Measurements from ENCODE around the gene AGPAT2.

The AGPAT2 gene

GRCh38 chr9:136656795-136657611 is 30.3 kb downstream of the AGPAT2 start:
- H4K20me1 ChIP-seq: peaks cover 0 to 11% (median 0%) of the 10 kb centered on the region in 11 experiments; a peak in 2 of 22 replicates
- H3K9ac ChIP-seq: peak overlapping the region; percentile 44 to 78 (median 53); a peak in 19 of 22 replicates
- peaks cover 65 to 100% (median 98%) of the 10 kb centered on the region in 10 experiments for H3K4me1 ChIP-seq
- no peaks in the 10 kb centered on the region for H3K9me3 ChIP-seq (replicated peaks in 1 of 11)
- peak overlapping the region in 8 of 10 experiments; percentile 7 to 66 (median 28); a peak in 7 of 20 replicates for H3K4me3 ChIP-seq
- H3K27ac ChIP-seq: peak overlapping the region in 10 of 11 experiments; percentile 35 to 77 (median 66); a peak in 18 of 22 replicates
- TF ChIP-seq Cebpa-rat (IDR thresholded peaks at IDR 0.05): no peak
- H3K27me3 ChIP-seq: peaks cover 0 to 61% (median 22%) of the 10 kb centered on the region in 11 experiments; a peak in 19 of 22 replicates
- H3K4me2 ChIP-seq: peak overlapping the region; percentile 85 to 100 (median 98)
- no peaks in the 10 kb centered on the region for H3K36me3 ChIP-seq

GRCh38 chr9:136656183-136656738 is 31.0 kb downstream of the AGPAT2 start:
- Histone ChIP-seq H3K9me3 (replicated peaks in 1 of 11) (no peaks in the 10 kb centered on the region), H3K4me2 (peak overlapping the region; percentile 85 to 100 (median 98)), H3K27me3 (peaks cover 0 to 56% (median 22%) of the 10 kb centered on the region in 11 experiments; a peak in 19 of 22 replicates), H3K36me3 (no peaks in the 10 kb centered on the region), H3K4me3 (peak overlapping the region in 9 of 10 experiments; percentile 7 to 61 (median 28); a peak in 13 of 20 replicates), H3K27ac (peak overlapping the region; percentile 35 to 77 (median 64); a peak in 20 of 22 replicates), H4K20me1 (peaks cover 0 to 7% (median 0%) of the 10 kb centered on the region in 11 experiments; a peak in 2 of 22 replicates), H3K9ac (peak overlapping the region; percentile 46 to 78 (median 62); a peak in 19 of 22 replicates), H3K4me1 (peaks cover 73 to 100% (median 100%) of the 10 kb centered on the region in 10 experiments)
- TF ChIP-seq Cebpa-rat (IDR thresholded peaks at IDR 0.05): no peak

GRCh38 chr9:136655536-136656182 is 31.6 kb downstream of the AGPAT2 start:
- Histone ChIP-seq H4K20me1 (0 out of 22 replicates have a peak, but pooled peaks cover 0 to under 1% (median 0%) of the 10 kb centered on the region in 11 experiments), H3K9ac (peak overlapping the region; percentile 46 to 78 (median 62); a peak in 20 of 22 replicates), H3K36me3 (no peaks in the 10 kb centered on the region), H3K27ac (peak overlapping the region; percentile 35 to 77 (median 64); a peak in 20 of 22 replicates), H3K4me3 (peak overlapping the region in 9 of 10 experiments; percentile 7 to 61 (median 28); a peak in 13 of 20 replicates), H3K27me3 (peaks cover 0 to 50% (median 21%) of the 10 kb centered on the region in 11 experiments; a peak in 19 of 22 replicates), H3K4me2 (peak overlapping the region; percentile 85 to 100 (median 98)), H3K9me3 (replicated peaks in 1 of 11) (no peaks in the 10 kb centered on the region), H3K4me1 (peaks cover 79 to 100% (median 100%) of the 10 kb centered on the region in 10 experiments)
- no peak for TF ChIP-seq Cebpa-rat (IDR thresholded peaks at IDR 0.05)

- no peak for TF ChIP-seq Cebpa-rat (IDR thresholded peaks at IDR 0.05)
- Histone ChIP-seq H3K9ac (peak overlapping the region in 10 of 11 experiments; percentile 46 to 78 (median 63); a peak in 16 of 22 replicates), H3K9me3 (replicated peaks in 1 of 11) (no peaks in the 10 kb centered on the region), H3K27ac (peak overlapping the region in 9 of 11 experiments; percentile 57 to 77 (median 67); a peak in 18 of 22 replicates), H3K4me1 (peaks cover 84 to 100% (median 100%) of the 10 kb centered on the region in 10 experiments), H3K27me3 (peaks cover 0 to 44% (median 18%) of the 10 kb centered on the region in 11 experiments; a peak in 19 of 22 replicates), H3K4me3 (peak overlapping the region in 8 of 10 experiments; percentile 25 to 61 (median 29); a peak in 11 of 20 replicates), H4K20me1 (no peaks in the 10 kb centered on the region), H3K4me2 (peak overlapping the region; percentile 85 to 100 (median 98)), H3K36me3 (no peaks in the 10 kb centered on the region)
These were observed 32.3 kb downstream of the AGPAT2 start for GRCh38 chr9:136654820-136655535.

GRCh38 chr9:136653323-136654079 is 33.8 kb downstream of the AGPAT2 start:
- no peaks in the 10 kb centered on the region for H4K20me1 ChIP-seq
- H3K4me2 ChIP-seq: peak overlapping the region; percentile 68 to 100 (median 98)
- peak overlapping the region in 6 of 11 experiments; percentile 17 to 42 (median 37); a peak in 10 of 22 replicates for H3K9ac ChIP-seq
- no peak overlapping the region for H3K4me3 ChIP-seq
- no peak for TF ChIP-seq Cebpa-rat (IDR thresholded peaks at IDR 0.05)
- no peaks in the 10 kb centered on the region for H3K9me3 ChIP-seq (replicated peaks in 1 of 11)
- peaks cover 0 to 29% (median 6%) of the 10 kb centered on the region in 11 experiments; a peak in 16 of 22 replicates for H3K27me3 ChIP-seq
- H3K27ac ChIP-seq: peak overlapping the region in 6 of 11 experiments; percentile 32 to 74 (median 44); a peak in 9 of 22 replicates
- peaks cover 81 to 100% (median 100%) of the 10 kb centered on the region in 10 experiments for H3K4me1 ChIP-seq
- no peaks in the 10 kb centered on the region for H3K36me3 ChIP-seq

- peak overlapping the region in 8 of 11 experiments; percentile 51 to 73 (median 62); a peak in 15 of 22 replicates for H3K27ac ChIP-seq
- H4K20me1 ChIP-seq: no peaks in the 10 kb centered on the region
- TF ChIP-seq Cebpa-rat (IDR thresholded peaks at IDR 0.05): no peak
- peak overlapping the region in 4 of 11 experiments; percentile 11 to 52 (median 29); a peak in 5 of 22 replicates for H3K9ac ChIP-seq
- no peak overlapping the region for H3K4me3 ChIP-seq
- H3K27me3 ChIP-seq: peaks cover 0 to 13% (median 0%) of the 10 kb centered on the region in 11 experiments; a peak in 7 of 22 replicates
- no peaks in the 10 kb centered on the region for H3K36me3 ChIP-seq
- peaks cover 83 to 100% (median 100%) of the 10 kb centered on the region in 10 experiments for H3K4me1 ChIP-seq
- H3K4me2 ChIP-seq: peak overlapping the region; percentile 79 to 100 (median 98)
- no peaks in the 10 kb centered on the region for H3K9me3 ChIP-seq (replicated peaks in 1 of 11)
These were observed 35.4 kb downstream of the AGPAT2 start for GRCh38 chr9:136651860-136652259.

GRCh38 chr9:136650648-136651047 is 36.6 kb downstream of the AGPAT2 start:
- peak overlapping the region in 9 of 11 experiments; percentile 35 to 73 (median 56); a peak in 18 of 22 replicates for H3K27ac ChIP-seq
- peak overlapping the region in 7 of 11 experiments; percentile 1 to 64 (median 52); a peak in 11 of 22 replicates for H3K9ac ChIP-seq
- no peaks in the 10 kb centered on the region for H4K20me1 ChIP-seq
- H3K4me2 ChIP-seq: peak overlapping the region; percentile 79 to 100 (median 98)
- TF ChIP-seq Cebpa-rat (IDR thresholded peaks at IDR 0.05): 0 out of 22 replicates have a peak, but pooled peaks of 1 of the 11 experiments have one; percentile 15
- no peaks in the 10 kb centered on the region for H3K9me3 ChIP-seq (replicated peaks in 1 of 11)
- H3K36me3 ChIP-seq: no peaks in the 10 kb centered on the region
- 0 out of 20 replicates have a peak overlapping the region, but pooled peaks of 1 of the 10 experiments have one; percentile 2 for H3K4me3 ChIP-seq
- peaks cover 0 to 7% (median 0%) of the 10 kb centered on the region in 11 experiments; a peak in 1 of 22 replicates for H3K27me3 ChIP-seq
- peaks cover 83 to 100% (median 100%) of the 10 kb centered on the region in 10 experiments for H3K4me1 ChIP-seq

All from BLaER1 treated with 17β-estradiol and CSF1 and Interleukin-3, amounts not matched to agents 10 nM and 100 nM (cell line).